Esophagus muscularis mucosa (tissue), 4 donors: ENCODE data around the gene BTNL3. TPM values are rescaled to one million over a fixed set of nuclear protein-coding genes. Genes with fewer than 3 reads are reported as not detected.

Experiments
- DNase-seq: peaks from one replicate; pipeline ENCODE4 v3.0.0-alpha.2; 2017; ENCODE audit errors: extremely low spot score
- H3K27ac ChIP-seq, 4 donors: fragments of 200-600 bp; sonication (generic); replicated peaks in 1 of 4; 1 replicate in 3 of 4; 2 replicates in 1 of 4; pipeline ENCODE4 v1.5.1; 2016 to 2019; ENCODE audit warnings: mild to moderate bottlenecking in 1 of 4
- H3K27me3 ChIP-seq, 4 donors: fragments of 200-600 bp; sonication (generic); one replicate each; pipeline versions ENCODE4 v1.5.1 to v1.6.0; 2016 to 2019
- H3K36me3 ChIP-seq, 4 donors: fragments of 200-600 bp; sonication (generic); one replicate each; pipeline ENCODE4 v1.5.1; 2016 to 2019
- H3K4me1 ChIP-seq, 4 donors: fragments of 200-600 bp; sonication (generic); one replicate each; pipeline ENCODE4 v1.5.1; 2016 to 2019
- H3K4me3 ChIP-seq, 4 donors: fragments of 200-600 bp; sonication (generic); 1 replicate in 2 of 4; 2 replicates in 2 of 4; pipeline ENCODE4 v1.5.1; 2016 to 2019; ENCODE audit warnings: mild to moderate bottlenecking in 4 of 4, moderate library complexity in 1 of 4
- H3K9me3 ChIP-seq, 4 donors: fragments of 200-600 bp; sonication (generic); 1 replicate in 3 of 4; 2 replicates in 1 of 4; pipeline ENCODE4 v1.5.1; 2016 to 2019
- CTCF ChIP-seq, 3 experiments: fragments of 200-600 bp in 2 of 3; fragments of 450-650 bp in 1 of 3; sonication (generic) in 2 of 3; IDR thresholded peaks; one replicate each; pipeline ENCODE4 v1.5.1; 2017 to 2019; ENCODE audit warnings: antibody characterized with exemption in 3 of 3, mild to moderate bottlenecking in 2 of 3, moderate library complexity in 1 of 3
- EP300 ChIP-seq: sonication (generic); formaldehyde crosslinking; IDR thresholded peaks from one replicate; pipeline ENCODE4 v1.6.1; 2017; ENCODE audit warnings: antibody characterized with exemption
- POLR2A ChIP-seq: fragments of 450-650 bp; IDR thresholded peaks from one replicate; pipeline ENCODE4 v1.6.1; 2017; ENCODE audit warnings: antibody characterized with exemption, moderate library complexity, mild to moderate bottlenecking, low read depth
- POLR2AphosphoS5 ChIP-seq, 2 donors: sonication (generic); formaldehyde crosslinking; IDR thresholded peaks; one replicate each; pipeline ENCODE4 v1.6.1; 2017; ENCODE audit warnings: antibody characterized with exemption in 2 of 2
- WGBS: methylation state at CpG from one replicate; pipeline ENCODE4 v1.1.5; 2018; 5-methylcytosine and 5-hydroxymethylcytosine counted together
- intact Hi-C: fragments of 100-400 bp; cut with DNase I; formaldehyde crosslinking; loops from one replicate; pipeline ENCODE4 v1.15.1; 2023
- total RNA-seq, 4 donors: library from RNA; depleted of rRNA; stranded (reverse); fragments of >200 nt; gene quantifications; one replicate each; pipeline versions ENCODE4 v1.1.0 to v1.2.1, GENCODE V29; 2016

BTNL3 gene
- total RNA-seq, 4 donors from 2014 or later, result 0.13 TPM; not detected in 3

DNA sequence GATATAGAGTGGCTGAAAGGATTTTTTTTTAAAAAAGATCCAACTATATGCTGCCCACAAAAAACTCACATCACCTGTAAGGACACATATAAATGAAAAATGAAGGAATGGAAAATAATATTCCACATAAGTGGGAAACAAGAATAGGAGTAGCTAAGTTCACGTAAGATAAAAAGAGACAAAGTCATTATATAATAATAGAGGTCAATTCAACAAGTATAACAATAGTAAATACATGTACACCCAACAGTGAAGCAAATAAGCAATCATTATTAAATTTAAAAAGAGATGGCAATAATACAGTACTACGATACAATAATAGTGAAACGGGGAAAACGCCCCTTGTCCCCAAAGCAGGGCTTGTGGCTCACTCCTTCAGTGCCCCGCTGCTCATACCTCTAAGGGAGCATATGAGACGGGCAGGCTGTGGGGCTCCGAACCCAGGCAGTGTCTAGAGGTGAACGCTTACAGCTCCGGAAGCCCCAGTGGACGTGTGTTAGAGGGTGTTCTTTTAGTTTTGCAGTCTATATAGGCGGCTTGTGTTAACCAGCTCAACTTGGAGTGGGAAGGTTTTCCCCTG lies 38.9 kb downstream of the BTNL3 start:
- intact Hi-C loops, result no loop called here
- TF ChIP-seq POLR2A (no peak), CTCF (IDR thresholded peaks at IDR 0.05) (no peak), EP300 (no peak), POLR2AphosphoS5 (IDR thresholded peaks at IDR 0.05) (no peak)
- H3K4me3 ChIP-seq, result no peak overlapping the region
- H3K27me3 ChIP-seq, result peaks cover 0 to 37% (median 0%) of the 10 kb centered on the region in 4 donors
- no peak for DNase-seq
- no peaks in the 10 kb centered on the region for H3K4me1 ChIP-seq
- H3K36me3 ChIP-seq, result no peaks in the 10 kb centered on the region
- peaks cover 0 to 38% (median 20%) of the 10 kb centered on the region in 4 donors for H3K9me3 ChIP-seq
- WGBS, result 92% methylated on average over 11 of the region's 11 CpGs
- H3K27ac ChIP-seq, result no peak overlapping the region

DNA sequence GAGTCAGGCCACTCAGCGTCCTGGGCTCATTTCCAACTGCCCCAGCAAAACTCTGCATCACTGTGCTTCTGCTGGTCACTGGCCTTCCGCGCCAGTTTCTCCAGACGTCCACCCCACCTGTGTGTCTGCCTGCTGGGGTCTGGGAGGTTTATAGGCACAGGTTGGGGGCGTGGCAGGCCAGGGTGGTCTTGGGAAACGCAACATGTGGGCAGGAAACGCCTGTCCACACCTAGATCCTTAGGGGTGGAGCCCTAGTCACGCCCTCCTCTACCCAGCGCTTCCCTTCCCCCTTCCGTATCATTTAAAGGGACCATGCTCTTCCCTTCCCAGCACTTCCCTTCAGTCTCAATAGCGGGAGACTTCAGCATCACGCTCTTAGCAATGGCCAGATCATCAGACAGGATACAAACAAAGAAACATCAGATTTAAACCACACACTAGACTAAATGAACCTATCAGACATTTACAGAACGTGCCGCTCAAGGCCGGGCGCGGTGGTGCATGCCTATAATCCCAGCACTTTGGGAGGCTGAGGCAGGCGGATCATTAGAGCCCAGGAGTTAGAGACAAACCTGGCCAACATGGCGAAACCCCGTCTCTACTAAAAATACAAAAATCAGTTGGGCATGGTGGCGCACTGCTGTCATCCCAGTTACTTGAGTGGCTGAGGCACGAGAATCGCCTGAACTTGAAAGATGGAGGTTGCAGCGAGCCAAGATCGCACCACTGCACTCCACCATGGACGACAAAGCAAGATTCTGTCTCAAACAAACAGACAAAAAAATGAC lies 39.6 kb downstream of the BTNL3 start:
- peaks cover 0 to 37% (median 0%) of the 10 kb centered on the region in 4 donors for H3K27me3 ChIP-seq
- peaks cover 0 to 31% (median 15%) of the 10 kb centered on the region in 4 donors for H3K9me3 ChIP-seq
- H3K4me3 ChIP-seq, result no peak overlapping the region
- H3K27ac ChIP-seq, result no peak overlapping the region
- intact Hi-C loops, result no loop called here
- no peaks in the 10 kb centered on the region for H3K36me3 ChIP-seq
- WGBS, result 85% methylated on average over 26 of the region's 26 CpGs
- peak; percentile 55 for DNase-seq
- TF ChIP-seq CTCF (IDR thresholded peaks at IDR 0.05) (no peak), EP300 (no peak), POLR2A (no peak), POLR2AphosphoS5 (IDR thresholded peaks at IDR 0.05) (no peak)
- no peaks in the 10 kb centered on the region for H3K4me1 ChIP-seq

DNA sequence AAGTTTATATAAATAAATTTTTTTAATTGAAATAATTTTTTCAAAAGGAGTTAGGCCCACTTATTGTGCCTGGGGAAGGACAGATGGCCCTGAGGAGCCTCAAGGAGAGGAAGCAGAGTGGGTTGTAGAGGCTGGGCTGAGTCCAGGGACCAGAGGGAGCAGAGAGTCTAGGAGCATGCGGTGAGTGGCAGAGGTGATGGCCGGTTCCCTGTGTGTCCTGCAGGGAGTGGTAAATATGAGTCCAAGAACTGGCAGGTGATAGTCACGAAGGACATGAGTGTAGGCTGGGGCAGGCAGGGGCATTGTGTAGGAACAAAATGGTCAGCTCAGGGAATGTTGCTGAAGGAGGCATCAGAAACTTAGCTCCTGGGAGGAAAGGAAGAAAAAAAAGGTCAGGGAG lies 43.1 kb downstream of the BTNL3 start:
- intact Hi-C loops, result no loop called here
- Histone ChIP-seq H3K27me3 (peaks cover 0 to 31% (median 0%) of the 10 kb centered on the region in 4 donors), H3K27ac (no peak overlapping the region), H3K9me3 (peaks cover 0 to 6% (median 0%) of the 10 kb centered on the region in 4 donors), H3K36me3 (no peaks in the 10 kb centered on the region), H3K4me1 (peaks cover 0 to under 1% (median 0%) of the 10 kb centered on the region in 4 donors), H3K4me3 (no peak overlapping the region)
- 87% methylated on average over 3 of the region's 3 CpGs for WGBS
- TF ChIP-seq CTCF (IDR thresholded peaks at IDR 0.05), result no peak
- TF ChIP-seq POLR2A, result no peak
- no peak for TF ChIP-seq POLR2AphosphoS5 (IDR thresholded peaks at IDR 0.05)
- no peak for TF ChIP-seq EP300
- peak; percentile 84 for DNase-seq

DNA sequence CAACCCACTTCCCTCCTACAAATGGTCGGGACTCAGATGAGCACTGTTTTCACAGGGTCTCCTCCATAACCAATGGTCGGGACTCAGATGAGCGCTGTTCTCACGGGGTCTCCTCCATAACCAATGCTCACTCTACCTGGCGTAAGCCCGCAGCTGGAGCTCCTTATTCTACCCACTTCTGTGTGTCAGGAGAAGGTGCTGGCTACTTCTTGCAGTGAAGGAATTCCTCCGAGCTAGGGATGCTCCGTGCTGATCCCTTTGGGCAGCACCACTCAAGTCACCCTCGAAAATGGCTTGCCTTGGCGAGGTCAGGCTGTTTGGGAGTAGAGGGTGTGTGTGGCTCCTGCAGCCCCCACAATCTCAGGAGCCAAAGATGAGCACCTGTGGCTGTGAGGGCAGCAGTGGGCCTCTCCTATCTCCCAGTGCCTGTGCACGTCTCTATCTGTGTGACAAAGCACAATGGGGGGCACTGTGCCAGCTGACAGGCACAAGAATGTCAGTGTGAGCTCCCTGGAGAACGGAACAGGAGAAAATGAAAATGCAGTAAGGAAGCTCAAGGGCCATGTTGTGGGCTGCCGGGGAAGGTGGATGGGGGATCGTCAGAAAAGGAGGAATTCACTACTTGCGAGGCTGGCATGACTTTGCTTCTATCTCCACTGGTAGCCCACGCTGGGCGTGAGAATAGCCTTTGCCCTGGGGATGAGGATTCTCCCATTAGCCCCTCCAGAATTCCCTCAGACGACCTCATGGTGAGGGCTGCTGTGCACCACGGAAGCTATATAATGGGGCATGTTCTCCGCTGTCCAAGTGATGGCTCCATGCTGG lies 47.6 kb downstream of the BTNL3 start:
- Histone ChIP-seq H3K27ac (no peak overlapping the region), H3K36me3 (no peaks in the 10 kb centered on the region), H3K4me1 (peaks cover 0 to 5% (median 0%) of the 10 kb centered on the region in 4 donors), H3K27me3 (peaks cover 0 to 56% (median 0%) of the 10 kb centered on the region in 4 donors), H3K4me3 (no peak overlapping the region), H3K9me3 (no peaks in the 10 kb centered on the region)
- intact Hi-C loops, result no loop called here
- DNase-seq, result peak; percentile 84
- WGBS, result 74% methylated on average over 17 of the region's 20 CpGs
- no peak for TF ChIP-seq EP300
- TF ChIP-seq CTCF (IDR thresholded peaks at IDR 0.05), result no peak
- no peak for TF ChIP-seq POLR2A
- no peak for TF ChIP-seq POLR2AphosphoS5 (IDR thresholded peaks at IDR 0.05)
